ENCODE measurements around the gene GNA12.
A peak's percentile ranks its signal among the peaks of the same experiment; 100 is the strongest.
"Not testable (repeated sequence)": the region's sequence is repeated elsewhere in the genome, so short reads cannot be mapped to it uniquely, and the experiment has no call there.

The GNA12 gene

GRCh38 chr7:2688409-2689342, 155.4 kb downstream of the GNA12 start:
- DNase-seq: no peak

DNA sequence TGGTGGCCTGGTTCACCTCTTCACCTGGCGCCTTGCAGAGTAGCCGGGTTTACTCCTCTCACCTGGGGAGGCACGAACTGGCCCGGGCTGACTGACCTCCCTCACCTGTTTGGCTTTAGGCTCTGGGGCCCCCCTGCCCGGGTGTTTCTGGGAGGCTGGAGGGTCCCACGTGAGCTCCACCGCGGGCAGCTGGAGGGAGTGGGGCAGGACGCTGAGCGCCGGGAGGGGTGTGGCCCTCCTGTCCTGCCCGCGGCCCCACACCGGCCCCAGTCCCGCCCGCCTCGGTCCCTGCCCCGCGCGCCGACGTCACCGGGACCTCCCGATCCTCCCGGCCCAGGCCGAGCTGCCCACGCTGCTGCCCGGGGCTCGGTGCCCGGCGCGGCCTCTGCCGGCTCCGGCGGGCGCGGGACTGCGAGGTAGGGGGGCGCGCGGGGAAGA, 156.2 kb downstream of the GNA12 start, which contains the start of gene AMZ1:
TSS of gene AMZ1 (plus strand) at position 322 of the 438 bp plus-strand sequence. CDS start 12,250 bp downstream, outside the sequence.
- DNase-seq: no peak

DNA sequence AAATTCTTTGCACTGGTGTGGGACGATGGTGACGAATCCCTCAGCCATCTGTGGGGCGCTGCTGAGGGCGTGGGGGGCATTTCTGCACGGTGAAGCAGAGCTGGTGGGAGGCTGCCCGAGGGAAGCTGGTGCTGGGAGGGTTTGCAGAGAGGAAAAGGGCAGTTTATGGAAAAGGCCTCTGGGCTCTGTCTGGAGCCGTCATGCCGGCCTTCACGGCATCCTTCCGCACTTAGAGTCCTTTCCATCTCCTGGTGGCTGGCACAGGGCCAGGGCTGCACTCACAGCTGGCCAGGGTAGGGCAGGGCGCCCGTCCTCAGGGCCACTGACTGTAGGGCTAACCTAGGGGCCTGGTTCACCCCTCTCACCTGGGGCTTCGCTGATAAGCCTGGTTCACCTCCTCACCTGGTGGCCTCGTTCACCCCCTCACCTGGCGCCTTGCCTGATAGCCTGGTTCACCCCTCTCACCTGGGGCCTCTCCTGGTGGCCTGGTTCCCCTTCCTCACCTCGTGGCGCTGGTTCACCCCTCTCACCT, 156.7 kb downstream of the GNA12 start:
- no peak for DNase-seq

- no peak for DNase-seq
Measured at GRCh38 chr7:2686101-2686500, 158.0 kb downstream of the GNA12 start.

GRCh38 chr7:2684501-2684900, 159.6 kb downstream of the GNA12 start:
- DNase-seq: no peak

DNA sequence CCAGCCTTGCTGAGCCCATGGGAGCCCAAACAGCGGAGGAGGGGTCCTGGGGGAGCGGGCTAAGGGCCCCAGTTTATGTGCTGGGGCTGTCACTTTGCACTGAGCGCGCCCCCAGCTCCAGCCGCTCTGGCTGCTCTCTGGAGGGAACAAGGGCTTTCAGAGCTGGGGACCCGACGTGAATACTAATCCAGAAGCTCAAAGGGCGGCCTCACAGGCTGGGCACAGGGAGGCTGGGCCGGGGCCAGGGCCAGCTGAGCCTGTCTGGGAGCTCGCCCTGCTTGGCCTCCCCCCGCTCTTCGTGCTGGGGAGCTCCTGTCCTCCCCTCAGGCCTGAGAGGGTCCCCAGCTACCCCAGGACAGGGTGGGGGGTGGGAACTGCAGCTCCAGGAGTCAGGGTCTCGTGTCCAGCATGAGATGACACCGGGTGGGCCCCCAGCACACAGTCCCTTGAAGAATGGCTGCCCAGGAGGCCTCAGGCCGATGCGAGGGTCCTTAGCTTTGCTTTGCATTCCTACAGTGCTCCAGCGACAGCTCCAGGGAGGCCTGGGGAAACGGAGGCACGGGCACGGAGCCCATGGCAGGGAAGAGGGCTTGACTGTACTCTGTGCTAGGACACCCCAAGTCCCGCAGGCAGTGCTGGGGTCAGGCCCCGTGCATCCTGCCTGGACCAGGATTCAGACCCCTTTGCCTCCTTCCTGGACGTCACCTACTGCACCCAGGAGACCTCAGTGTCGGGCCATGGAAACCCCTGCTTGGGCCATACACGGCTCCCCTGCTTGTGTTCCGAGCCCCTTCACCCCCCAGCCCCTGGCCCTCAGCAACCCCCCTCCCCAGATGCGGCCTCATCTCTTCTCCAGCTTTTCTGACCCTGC, 161.9 kb downstream of the GNA12 start:
- no peak for DNase-seq

DNA sequence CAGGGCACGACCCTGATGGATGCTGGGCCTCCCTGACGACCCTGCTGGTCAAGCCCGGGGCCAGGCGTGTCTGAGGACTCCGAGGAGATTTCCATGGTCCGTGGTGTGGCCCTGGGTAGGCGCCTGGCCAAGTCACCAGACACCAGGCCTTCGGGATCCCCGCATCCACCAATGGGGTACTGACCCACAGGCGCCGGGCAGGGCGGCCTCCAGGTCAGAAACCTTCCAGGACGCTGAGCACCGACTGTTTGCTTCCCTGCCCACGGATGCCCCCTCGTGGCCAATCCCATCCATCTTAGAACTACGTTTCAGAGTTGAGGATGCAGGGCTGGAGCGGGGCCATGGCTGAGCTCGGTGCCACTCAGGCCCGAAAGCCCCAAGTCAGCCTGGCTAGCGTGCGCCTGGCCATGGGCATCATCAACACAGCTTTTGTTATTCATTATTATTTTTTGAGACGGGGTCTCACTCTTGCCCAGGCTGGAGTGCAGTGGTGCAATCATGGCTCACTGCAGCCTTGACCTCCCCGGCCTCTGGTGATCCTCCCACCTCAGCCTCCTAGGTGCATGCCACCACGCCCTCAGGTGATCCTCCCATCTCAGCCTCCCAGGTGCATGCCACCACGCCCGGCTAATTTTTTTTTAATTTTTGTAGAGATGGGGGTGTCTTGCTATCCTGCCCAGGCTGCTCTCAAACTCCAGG, 163.2 kb downstream of the GNA12 start:
- DNase-seq: peak; percentile 56

DNA sequence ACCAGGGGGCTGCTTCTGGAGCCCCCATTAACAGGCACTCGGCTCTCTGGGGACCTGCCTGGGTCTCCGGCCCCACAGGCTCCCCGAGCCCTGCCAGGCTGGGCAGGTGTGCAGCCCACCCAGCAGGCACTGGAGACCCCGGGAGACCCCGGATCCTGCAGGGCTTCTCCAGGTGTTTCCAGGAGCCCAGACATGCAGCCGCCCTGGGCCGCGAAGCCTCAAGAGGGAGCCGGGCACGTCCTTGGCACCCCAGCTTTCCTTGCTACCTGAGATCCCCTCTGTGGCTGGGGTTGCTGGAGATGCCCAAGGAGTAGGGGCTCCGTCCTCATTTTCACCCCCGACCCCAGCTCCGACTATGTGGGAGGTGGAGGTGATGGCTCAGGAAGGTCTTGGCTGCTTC, 163.9 kb downstream of the GNA12 start:
- no peak for DNase-seq

DNA sequence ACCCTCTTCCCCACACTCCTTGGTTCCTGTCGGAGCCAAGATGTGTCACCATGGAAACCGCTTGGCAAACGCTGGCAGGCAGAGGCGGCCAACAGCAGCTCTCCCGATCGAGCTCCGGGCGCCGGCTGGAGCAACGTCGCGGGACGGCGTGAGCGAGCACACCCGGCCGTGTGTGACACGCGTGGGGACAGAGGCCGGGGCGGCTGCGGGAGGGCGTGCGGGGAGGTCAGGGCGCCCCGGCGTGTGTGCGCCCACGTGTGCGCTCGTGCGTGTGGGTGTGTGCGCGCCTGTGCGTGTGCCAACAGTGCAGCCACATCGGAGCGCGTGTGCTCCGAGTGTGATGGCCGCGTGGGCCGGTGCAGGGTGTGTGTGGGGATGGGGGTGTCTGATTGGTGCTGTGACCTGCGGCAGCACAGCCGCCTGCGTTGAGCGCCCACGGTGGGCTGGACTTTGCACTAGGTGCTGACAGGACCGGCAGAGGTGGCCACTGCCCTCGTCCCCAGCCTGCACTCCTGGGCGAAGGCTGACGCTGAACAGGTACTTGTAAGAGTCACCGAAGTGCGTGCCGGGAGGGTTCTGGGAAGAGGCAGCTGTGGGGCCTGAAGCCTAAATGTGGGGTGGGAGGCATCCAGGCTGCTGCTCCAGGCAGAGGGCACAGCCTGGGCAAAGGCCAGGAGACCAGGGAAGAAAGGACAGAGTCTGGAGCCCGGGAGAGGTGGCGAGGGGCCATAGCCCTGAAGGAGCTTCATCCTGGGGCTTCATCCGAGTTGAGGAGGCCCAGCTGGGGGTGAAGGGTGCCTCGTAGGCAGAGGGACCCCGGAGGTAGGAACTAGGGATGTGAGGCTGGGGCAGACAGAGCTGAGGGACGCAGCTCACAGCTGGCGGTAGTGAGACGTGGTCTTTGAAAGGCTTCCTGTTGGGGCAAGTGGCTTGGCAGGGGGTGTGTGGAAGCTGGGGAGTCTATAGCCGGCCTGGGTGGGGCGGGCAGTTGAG, 164.7 kb downstream of the GNA12 start:
- DNase-seq: not testable (repeated sequence)

- not testable (repeated sequence) for DNase-seq
Measured at GRCh38 chr7:2678454-2678853, 165.7 kb downstream of the GNA12 start.

All from CD4-positive, alpha-beta T cell treated with Interleukin-12 subunit alpha and Interleukin-12 subunit beta, for 1 hour (primary cell).